GM19397 (cell line): ENCODE data around the gene KLHL25.
A peak's percentile ranks its signal among the peaks of the same experiment; 100 is the strongest.
"Not testable (repeated sequence)": the region's sequence is repeated elsewhere in the genome, so short reads cannot be mapped to it uniquely, and the experiment has no call there.

Experiments
- ATAC-seq: cut with Tn5 transposase; IDR thresholded peaks from one replicate; pipeline ENCODE4 v1.9.1; 2021; ENCODE audit warnings: mild to moderate bottlenecking, moderate library complexity; ENCODE audit not compliant: unreplicated experiment

Gene KLHL25, protein sequence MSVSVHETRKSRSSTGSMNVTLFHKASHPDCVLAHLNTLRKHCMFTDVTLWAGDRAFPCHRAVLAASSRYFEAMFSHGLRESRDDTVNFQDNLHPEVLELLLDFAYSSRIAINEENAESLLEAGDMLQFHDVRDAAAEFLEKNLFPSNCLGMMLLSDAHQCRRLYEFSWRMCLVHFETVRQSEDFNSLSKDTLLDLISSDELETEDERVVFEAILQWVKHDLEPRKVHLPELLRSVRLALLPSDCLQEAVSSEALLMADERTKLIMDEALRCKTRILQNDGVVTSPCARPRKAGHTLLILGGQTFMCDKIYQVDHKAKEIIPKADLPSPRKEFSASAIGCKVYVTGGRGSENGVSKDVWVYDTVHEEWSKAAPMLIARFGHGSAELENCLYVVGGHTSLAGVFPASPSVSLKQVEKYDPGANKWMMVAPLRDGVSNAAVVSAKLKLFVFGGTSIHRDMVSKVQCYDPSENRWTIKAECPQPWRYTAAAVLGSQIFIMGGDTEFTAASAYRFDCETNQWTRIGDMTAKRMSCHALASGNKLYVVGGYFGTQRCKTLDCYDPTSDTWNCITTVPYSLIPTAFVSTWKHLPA

DNA sequence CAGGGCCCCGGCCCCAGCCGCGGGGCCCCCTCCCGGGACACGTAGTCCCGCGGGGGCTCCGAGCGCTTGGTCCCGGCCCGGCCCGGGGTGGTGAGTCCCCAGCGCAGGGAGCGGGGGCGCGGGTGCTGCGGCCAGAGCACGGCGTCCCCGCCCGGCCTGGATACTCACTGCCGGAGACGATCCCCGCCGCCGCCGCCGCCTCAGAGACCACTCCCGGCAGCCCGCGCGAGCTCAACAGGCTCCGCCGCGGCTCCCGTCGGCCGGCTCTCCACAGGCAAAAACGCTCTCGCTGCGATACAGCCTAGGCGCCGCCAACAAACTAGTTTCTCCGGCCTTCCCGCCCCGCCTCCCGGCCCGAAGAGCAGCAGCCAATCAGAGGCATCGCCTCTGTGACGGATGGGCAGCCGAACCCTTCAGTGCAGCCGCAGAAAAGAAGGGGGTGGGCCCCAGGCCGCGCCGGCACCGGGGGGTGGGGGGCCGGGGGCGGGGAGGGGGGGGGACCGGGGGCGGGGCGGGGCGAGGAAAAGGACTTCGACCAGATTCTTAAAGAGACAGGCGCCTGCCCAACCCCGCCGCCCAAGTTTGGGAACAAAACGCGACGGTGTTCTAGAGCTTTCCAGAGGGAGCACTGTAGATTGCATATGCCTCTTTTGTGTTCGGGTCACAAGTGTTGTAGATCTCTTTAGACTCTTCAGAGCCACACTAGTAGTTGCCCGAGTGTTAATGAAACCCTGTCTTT, at the start of gene KLHL25:
Gene KLHL25, minus strand, starts transcription at position 328 of the 739 bp plus-strand sequence. CDS start 25,115 bp downstream, outside the sequence.
- ATAC-seq = peak; percentile 98

DNA sequence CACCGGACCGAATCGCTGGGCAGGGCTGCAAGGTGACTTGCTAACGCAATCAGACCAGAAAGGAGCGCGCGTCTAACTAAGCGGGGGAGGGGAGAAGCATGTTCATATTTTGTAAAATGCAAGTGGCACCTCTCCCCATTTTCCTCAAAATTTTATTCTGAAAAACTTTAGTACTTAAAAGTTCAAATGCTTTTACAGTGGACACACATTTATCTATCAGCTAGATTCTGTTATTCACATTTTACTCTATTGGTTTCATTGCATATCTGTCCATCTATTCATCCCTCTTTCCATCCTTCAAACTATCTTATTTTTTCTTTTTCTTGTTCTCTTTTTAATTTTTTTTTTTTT, 46.1 kb upstream of the KLHL25 start:
- no peak for ATAC-seq

DNA sequence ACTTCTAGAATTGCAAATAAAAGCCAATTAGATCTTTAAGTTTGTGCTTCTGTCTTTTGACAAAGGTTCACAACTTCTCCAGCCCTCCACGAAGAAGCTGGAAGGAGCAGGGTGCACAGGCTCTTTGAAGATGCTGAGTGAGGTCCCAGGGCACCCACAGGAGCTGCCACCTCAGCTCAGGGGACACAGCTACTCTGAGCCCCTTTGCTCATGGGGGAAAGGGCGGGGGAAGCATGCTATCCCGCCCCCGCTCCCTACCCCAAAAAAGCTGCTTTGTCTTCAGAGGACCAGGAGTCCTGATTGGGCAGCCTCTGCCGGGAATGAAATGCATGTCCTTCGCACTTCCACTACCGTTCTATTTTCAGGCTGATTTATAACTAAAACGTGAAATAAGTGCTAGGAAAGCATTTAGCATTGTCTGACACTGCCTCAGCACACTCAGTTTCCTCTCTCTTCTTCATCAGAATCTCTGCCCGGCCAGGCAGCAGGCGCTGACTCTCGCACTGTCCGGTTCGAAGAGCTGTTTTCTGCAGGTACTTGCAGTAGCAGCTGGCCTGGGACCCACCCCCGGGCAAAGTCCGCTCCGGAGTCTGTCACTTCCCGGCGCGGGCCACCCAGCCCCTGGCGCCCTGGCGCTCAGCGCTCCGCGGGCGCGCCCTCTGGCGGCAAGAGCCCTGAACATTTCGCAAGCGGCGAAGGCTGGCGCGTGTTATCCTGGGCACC, 45.5 kb upstream of the KLHL25 start:
- ATAC-seq = peak; percentile 97

DNA sequence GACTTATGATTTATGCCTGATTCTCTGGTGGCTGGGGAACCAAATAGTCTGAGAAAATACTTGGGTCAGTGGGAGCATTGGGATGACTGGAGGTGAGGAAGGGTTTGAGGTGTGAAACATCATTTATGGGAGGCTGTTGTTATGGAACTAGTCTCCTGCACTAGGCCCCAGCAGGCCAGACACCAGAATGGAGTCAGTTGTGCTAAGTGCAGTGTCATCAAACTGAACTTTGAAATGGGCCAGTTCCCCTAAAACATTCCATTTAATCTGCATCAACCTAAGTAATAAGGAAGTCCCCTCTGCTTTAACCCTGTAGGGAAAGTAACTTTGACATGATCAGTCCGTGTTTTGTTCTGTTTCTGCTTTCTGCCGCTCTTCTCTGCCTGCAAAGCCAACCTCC, 44.9 kb upstream of the KLHL25 start:
- ATAC-seq = no peak

DNA sequence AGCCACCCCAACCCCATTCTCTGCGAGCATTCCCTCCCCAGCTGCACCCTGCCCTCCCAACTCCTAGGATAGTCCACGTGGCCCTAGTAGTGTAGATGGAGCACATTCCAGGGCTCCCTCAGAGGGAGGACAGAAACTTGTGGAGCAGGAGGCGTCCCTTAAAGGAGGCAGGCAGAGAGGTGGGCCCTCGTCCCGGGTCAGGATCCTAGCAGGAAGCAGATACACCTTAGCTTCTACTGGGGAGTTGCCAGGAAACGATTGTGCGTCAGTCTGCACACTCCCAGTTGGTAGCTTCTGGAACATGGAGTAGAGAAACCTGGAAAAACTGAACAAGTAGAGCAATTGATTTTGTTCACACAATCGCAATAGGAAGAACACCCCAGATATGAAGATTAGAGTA, 43.9 kb upstream of the KLHL25 start:
- no peak for ATAC-seq

DNA sequence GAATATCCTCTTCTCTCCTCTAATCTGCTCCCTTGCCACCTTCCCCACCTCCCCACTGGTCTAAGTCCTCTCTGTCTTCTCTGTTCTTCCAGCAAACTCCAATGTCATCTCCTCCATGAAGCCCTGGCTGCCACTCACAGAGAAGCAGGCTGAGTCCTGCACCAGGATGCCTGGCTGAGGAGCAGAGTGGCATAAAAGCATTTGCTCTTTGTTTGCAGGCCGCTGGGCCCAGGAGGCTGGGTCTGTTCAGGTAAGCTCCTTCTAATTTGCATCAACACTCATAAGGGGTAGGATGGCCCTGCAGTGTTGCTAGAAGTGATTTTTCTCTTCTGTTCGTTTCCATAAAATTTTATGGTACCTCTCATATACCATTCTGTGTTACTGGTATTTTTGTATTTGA, 43.2 kb upstream of the KLHL25 start:
- ATAC-seq = no peak

DNA sequence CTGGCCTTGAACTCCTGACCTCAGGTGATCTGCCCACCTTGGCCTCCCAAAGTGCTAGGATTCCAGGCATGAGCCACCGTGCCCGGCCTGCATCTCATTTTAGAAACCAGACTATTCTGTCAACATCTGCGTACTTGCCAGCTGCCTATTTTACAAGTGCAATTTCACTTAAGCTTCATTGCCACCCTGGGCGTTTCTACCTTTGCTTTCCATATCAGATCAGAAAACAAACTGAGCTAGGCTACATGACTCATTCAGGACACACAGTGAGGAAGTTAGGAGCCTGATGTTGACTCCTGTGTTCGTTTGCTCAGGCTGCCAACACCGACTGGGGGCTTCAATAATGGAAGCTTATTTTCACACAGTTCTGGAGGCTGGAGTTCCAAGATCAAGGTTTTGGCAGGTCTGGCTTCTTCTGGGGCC, 42.3 kb upstream of the KLHL25 start:
- no peak for ATAC-seq

DNA sequence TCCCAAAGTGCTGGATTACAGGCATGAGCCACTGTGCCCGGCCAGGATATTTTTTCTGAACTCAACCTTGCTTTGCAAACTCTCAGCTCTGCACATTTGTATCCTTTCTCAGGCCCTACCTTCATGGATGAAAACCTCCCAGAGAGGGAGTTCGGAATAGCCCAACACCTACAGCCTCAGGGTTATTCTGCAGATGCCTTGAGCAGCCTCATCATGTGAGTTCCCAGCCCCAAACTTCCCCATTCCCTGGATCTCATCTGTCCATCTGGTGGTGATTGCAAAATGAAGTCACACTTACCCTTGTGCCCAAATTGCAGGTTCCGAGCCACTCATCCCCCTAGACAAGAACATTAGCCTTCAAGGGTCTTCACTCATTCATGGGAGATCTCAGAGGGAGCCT, 39.9 kb upstream of the KLHL25 start:
- no peak for ATAC-seq

DNA sequence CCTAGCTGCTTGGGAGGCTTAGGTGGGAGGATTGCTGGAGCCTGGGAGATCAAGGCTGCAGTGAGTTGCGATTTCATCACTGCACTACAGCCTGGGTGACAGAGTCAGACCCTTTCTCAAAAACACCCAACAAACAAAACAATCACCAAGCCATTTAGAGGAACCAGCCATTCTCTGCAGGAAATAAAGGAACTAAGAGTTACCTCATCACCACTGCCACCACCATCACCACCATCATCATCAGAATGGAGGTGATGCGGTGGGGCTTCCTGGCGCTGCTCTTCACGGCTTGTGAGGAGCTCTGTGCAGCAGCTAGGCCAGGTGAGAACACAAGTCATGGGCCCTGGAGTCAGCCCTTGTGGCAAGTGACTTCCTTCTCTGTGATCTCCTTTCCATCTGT, 37.7 kb upstream of the KLHL25 start:
- no peak for ATAC-seq

DNA sequence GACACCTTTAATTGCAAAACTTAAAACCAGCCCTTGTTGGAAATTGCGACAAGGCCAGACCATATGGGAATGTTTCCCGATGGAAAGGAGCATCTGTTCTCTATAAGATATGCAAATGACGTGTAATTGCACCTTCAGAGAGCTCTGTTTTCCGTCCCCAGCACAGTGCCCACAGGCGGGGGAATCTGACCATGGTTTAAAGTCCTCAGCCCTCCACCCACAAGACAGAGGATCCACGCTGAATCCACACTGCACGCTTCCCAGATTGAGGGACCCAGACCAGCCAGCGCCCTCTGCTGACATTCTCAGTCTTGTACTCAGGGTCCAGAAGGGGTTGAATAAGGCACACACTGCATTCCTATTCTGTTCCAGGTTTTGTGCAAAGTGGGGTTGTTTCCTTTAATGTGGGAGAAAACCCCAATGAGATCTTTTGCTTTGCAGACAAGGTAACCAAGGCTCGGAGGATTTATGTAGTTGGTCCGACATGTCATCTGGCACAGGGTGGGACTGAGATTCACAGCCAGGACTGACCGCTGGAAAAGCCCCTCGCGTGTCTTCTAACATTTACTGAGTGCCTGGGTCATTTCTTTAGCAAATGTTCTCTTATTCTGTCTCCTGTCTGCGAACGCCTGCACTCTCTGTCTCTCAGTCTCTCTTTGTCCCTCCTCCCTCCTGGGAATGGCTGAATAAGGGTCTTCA, 36.8 kb upstream of the KLHL25 start:
- ATAC-seq = no peak

DNA sequence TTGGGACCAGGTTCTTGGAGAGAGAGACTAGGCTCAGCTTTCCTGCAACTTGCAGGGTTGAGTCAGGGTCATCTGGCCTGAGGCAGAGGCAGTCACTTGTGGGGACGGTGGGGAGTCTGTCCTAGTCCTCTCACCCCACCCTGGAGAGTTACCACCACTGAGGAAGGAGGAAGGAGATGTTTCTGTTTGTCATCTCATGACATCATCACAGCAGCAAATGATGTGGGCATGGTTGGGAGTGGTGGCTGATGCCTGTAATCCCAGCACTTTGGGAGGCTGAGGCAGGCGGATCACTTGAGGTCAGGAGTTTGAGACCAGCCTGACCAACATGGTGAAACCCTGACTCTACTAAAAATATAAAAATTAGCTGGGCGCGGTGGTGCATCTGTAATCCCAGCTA, 35.0 kb upstream of the KLHL25 start:
- not testable (repeated sequence) for ATAC-seq

DNA sequence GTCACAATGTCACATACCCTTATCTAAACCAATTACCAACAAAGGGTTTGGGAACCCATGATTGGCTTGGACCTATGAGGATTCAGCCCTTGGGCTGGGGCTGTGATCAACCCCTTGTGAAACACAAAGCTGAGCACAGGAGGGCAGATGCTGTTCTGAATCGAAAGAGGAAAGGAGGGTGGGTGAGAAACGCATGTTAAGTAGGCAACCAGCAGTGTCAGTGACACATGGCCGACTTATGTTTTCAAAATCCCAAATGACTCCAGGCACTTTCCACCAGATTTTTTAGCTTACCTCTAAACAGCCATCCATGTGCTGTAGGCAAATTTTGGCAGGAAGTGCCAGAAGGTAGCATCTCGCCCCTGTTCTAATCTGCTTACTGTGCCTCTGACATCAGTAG, 34.1 kb upstream of the KLHL25 start:
- ATAC-seq = no peak

DNA sequence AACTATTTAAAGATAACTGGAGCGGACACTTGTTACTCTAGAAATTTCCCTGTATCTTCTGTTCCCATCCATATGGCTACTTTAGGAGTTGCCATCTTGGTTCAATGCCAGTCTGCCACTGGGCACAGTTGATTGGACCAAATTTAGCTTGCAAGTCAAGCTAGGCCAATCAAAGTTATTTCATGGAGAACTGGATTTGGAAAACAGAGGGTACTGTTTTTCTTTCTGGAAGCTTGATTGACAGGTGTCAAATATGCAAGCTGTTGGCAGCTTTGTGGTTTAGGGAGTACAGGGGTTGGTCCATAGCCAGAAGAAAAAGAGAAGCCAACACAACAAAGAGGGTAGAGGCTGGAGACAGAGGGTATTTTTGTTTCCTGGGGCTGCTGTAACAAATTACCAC, 33.4 kb upstream of the KLHL25 start:
- no peak for ATAC-seq

DNA sequence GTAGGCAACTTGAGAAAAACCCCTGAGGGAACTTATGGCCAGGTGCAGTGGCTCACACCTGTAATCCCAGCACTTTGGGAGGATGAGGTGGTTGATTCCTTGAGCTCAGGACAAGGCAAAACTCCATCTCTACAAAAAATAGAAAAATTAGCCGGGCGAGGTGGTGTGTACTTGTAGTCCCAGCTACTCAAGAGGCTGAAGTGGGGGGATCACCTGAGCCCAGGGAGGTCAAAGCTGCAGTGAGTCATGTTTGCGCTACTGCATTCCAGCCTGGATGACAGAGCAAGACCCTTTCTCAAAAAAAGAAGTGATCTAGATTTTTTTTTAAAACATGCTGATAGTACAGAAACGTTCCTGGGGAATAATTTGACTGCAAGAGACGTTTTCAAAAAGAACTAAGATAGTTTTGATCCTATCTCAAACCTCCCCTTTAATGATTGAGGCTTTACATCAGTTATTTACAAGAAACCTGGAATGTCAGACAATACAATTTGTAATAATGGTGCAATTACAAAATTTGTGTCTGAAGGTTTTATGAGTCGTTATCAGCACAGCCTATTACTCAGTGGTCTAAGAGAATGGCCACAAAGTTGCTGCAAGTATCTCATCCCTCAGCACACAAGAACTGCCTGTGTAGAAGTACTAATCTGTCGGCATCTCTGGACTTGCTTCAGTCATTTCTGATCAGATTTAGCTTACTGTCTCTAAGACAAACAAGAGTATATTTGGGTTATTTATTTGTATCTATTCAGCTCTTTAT, 32.2 kb upstream of the KLHL25 start:
- ATAC-seq = no peak

DNA sequence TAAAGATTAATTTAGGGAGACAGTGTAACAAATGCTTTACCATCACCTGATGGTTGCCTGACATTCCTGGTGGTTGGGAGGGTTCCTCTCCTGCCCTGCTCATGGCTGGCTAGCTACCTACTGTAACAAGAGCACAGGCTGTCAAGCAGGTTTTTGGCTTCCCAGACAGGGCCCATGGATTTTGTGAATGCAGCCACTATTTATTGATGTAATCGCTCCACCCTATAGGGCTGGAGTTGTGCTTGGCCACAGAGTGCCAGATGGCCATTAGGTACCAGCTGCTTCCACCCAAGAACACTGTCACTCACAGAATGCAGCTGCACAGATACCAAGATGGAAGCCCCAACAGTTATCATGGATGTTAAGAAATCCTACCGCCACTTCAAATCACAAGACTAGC, 31.0 kb upstream of the KLHL25 start:
- ATAC-seq = no peak

DNA sequence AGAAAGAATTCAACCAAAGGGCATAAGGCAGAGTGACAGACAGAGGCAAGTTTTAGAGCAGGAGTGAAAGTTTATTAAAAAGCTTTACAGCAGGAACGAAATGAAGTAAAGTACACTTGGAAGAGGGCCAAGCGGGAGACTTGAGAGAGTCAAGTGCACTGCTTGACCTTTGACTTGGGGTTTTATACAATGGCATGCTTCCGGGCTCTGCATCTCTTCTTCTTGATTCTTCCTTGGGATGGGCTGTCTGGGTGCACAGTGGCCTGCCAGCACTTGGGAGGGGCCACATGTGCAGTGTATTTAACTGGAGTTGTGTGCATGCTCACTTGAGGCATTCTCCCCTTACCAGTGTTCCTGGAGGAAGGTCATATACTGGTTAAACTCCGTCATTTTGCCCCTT, 30.4 kb upstream of the KLHL25 start:
- ATAC-seq = no peak

DNA sequence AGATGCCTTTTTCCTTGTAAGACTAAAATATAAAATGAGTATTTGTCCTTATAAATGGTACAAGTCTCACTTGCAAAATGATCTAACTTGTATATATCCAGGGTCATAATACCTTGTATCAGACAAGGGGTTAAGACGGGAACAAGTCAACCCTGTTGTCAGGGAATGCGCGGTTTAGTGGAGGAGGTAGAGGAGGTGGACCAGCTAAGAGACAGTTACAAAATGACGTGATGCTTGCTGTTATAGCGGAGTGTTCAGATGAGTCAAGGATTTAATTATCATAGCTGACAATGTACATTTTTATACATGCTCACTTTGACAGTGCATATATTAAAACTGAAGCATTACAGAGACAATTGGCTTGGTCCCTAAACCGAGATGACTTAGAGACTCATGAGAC, 26.8 kb upstream of the KLHL25 start:
- ATAC-seq = no peak

DNA sequence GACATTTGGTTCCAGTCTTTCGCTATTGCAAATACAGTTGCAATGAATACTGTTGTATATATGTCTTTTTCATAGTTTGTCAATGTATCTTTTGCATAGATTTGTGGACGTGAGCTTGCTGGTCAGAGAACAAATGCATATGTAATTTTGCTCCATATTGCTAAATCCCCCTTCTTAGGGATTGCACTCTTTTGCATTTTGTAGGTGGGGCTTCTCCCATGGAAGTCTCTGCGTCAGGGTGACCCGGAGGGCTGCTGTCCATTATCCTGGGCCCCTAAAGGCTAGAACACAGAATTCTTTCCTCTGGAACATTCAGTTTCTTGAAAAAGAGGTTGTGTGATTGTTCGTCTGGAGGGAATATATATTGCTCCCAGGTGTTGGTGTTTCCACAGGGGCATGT, 25.2 kb upstream of the KLHL25 start:
- ATAC-seq = no peak

DNA sequence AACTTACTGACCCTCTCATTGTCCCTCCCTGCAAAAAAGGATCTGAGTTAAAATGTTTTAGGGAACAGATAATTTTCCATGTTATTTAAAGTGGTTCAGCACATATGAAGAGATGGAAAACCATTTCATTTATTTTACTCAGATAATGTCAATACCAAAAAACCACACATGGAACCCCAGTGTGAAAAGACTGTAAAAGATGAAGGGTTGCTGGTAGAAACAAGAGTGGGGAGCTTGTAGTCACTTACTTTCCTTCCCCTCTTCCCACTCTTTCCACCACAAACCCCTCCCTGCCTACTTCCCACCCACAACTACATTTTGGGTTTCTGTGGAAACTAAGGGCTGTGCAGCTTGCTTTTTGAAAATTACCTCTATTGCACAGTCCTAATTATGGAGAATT, 18.5 kb upstream of the KLHL25 start:
- ATAC-seq = no peak

DNA sequence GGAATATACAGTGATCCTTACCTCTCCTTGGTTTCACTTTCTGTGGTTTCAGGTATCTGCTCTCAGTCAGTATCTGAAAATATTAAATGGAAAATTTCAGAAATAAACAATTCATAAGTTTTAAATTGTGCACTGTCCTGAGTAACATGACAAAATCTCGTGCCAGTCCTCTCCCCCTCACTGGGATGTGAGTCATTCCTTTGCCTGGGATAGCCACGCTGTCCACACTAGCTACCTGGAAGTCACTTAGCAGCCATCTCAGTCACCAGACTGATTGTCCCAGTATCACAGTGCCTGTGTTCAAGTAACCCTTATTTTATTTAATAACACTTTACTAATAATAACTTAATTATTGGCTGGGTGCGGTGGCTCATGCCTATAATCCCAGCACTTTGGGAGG, 15.3 kb upstream of the KLHL25 start:
- ATAC-seq = no peak
